Ishikawa (cell line): Measurements from ENCODE around the gene SUN1.

Experiments used
- CEBPB ChIP-seq: IDR thresholded peaks from 2 replicates; pipeline ENCODE4 v1.6.1; 2012
- CREB1 ChIP-seq: IDR thresholded peaks from 2 replicates; pipeline ENCODE4 v1.6.1; 2012; ENCODE audit warnings: low read depth
- EGR1 ChIP-seq: IDR thresholded peaks from 2 replicates; pipeline ENCODE4 v1.6.1; 2012
- EP300 ChIP-seq: IDR thresholded peaks from 2 replicates; pipeline ENCODE4 v1.6.1; 2012; ENCODE audit warnings: borderline replicate concordance
- FOXM1 ChIP-seq: IDR thresholded peaks from 2 replicates; pipeline ENCODE4 v1.6.1; 2012; ENCODE audit warnings: low read depth, borderline replicate concordance
- NFIC ChIP-seq: IDR thresholded peaks from 2 replicates; pipeline ENCODE4 v1.6.1; 2012
- RAD21 ChIP-seq: IDR thresholded peaks from 2 replicates; pipeline ENCODE4 v1.6.1; 2012; ENCODE audit warnings: low read depth
- REST ChIP-seq: IDR thresholded peaks from 2 replicates; pipeline ENCODE4 v1.6.1; 2012; ENCODE audit warnings: low read depth, mild to moderate bottlenecking
- TAF1 ChIP-seq: IDR thresholded peaks from 2 replicates; pipeline ENCODE4 v1.6.1; 2012; ENCODE audit warnings: low read depth, mild to moderate bottlenecking
- TCF12 ChIP-seq: IDR thresholded peaks from 2 replicates; pipeline ENCODE4 v1.6.1; 2012; ENCODE audit warnings: low read depth
- TEAD4 ChIP-seq: IDR thresholded peaks from 2 replicates; pipeline ENCODE4 v1.6.1; 2012
- YY1 ChIP-seq: IDR thresholded peaks from 2 replicates; pipeline ENCODE4 v1.6.1; 2012; ENCODE audit warnings: low read depth
- ZBTB7A ChIP-seq: IDR thresholded peaks from 2 replicates; pipeline ENCODE4 v1.6.1; 2012; ENCODE audit warnings: low read depth
- TF ChIP-seq, protein P1 (sequence below): IDR thresholded peaks from 2 replicates; pipeline ENCODE4 v1.6.1; 2012
- TF ChIP-seq, protein P2 (sequence below): IDR thresholded peaks from 2 replicates; pipeline ENCODE4 v1.6.1; 2012

SUN1 gene

GRCh38 chr7:823649-824048 lies 8.6 kb upstream of the SUN1 start:
- TF ChIP-seq, protein P1, sequence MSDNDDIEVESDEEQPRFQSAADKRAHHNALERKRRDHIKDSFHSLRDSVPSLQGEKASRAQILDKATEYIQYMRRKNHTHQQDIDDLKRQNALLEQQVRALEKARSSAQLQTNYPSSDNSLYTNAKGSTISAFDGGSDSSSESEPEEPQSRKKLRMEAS: no peak
- TF ChIP-seq REST (no peak), RAD21 (no peak), NFIC (no peak), EGR1 (no peak), CREB1 (no peak), YY1 (no peak), TAF1 (no peak), FOXM1 (no peak), TEAD4 (no peak)

GRCh38 chr7:824081-824480 lies 8.2 kb upstream of the SUN1 start:
- TF ChIP-seq TEAD4: no peak
- TF ChIP-seq, protein P1: no peak
- no peak for TF ChIP-seq YY1
- TF ChIP-seq FOXM1: no peak
- TF ChIP-seq EP300: no peak

DNA sequence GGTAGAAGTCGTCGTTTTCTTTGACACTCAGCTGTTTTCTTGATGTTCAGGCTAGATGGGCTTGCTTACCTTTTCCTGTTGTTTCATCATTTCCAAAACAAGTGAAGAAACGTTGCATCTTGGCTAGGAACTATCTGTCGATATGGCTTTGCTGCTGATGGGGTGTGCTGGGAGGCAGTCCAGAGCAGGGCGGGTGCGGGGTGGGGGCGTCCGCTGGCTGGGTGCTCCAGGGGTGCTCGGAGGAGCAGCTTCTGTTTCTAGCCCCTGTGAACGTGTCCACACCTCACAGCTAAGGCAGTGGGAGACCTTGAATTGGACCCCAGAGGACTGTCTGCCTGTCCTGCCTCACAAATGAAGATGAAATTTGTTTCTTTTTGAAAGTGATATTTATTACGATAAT lies 7.6 kb upstream of the SUN1 start:
- TF ChIP-seq TAF1 (no peak), CEBPB (no peak), EGR1 (no peak), YY1 (no peak), RAD21 (no peak), TCF12 (no peak), CREB1 (no peak), EP300 (no peak), REST (no peak), NFIC (no peak), FOXM1 (no peak), ZBTB7A (no peak)
- TF ChIP-seq, protein P2, sequence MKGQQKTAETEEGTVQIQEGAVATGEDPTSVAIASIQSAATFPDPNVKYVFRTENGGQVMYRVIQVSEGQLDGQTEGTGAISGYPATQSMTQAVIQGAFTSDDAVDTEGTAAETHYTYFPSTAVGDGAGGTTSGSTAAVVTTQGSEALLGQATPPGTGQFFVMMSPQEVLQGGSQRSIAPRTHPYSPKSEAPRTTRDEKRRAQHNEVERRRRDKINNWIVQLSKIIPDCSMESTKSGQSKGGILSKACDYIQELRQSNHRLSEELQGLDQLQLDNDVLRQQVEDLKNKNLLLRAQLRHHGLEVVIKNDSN: no peak

- TF ChIP-seq EP300: no peak
- TF ChIP-seq REST: no peak
- TF ChIP-seq, protein P1: no peak
- no peak for TF ChIP-seq EGR1
- TF ChIP-seq RAD21: no peak
- no peak for TF ChIP-seq CREB1
- TF ChIP-seq TEAD4: no peak
- TF ChIP-seq YY1: no peak
- TF ChIP-seq TCF12: no peak
- no peak for TF ChIP-seq NFIC
- no peak for TF ChIP-seq ZBTB7A
These were observed 6.9 kb upstream of the SUN1 start for GRCh38 chr7:825386-825785.

DNA sequence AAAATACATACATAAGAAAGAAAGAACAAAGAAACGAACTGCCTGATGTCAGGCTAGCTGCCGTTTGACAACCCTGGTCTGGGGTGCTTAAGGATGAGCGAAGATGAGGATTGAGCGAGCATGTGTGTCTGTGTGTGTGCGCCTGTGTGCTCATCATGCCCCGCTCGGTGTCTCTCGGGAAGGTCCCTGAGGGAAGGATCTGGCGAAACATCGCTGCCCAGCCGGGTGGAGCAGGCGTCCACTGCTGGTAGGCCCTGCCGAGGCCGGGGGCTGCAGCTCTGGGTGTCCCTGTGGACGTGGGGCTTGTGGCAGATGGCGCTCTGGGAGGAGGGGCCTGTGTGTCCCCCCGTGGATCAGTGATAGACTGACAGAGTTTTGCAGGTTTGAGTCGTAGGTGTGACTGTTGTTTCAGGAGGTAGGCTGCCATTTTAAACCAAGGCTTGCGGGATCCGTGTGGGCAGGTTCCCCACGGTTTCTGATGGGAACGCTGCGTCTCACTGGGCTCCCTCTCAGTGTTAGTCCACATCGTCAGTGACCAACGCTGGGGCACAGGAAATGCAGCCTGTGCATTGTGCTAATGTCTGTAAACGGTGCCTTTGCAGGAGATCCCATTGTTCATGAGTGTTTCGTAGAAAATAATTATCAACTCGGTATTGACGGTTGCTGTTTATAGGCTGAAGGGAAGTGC lies 5.9 kb upstream of the SUN1 start:
- TF ChIP-seq, protein P2: no peak
- no peak for TF ChIP-seq YY1
- no peak for TF ChIP-seq TCF12
- TF ChIP-seq CREB1: no peak
- no peak for TF ChIP-seq CEBPB
- no peak for TF ChIP-seq EGR1
- no peak for TF ChIP-seq NFIC
- TF ChIP-seq REST: no peak
- no peak for TF ChIP-seq TEAD4
- TF ChIP-seq, protein P1: no peak
- TF ChIP-seq EP300: no peak
- no peak for TF ChIP-seq TAF1
- no peak for TF ChIP-seq ZBTB7A
